Spleen (tissue), 11 donors: ENCODE measurements around the gene CILP2. TPM values are rescaled to one million over a fixed set of nuclear protein-coding genes. Genes with fewer than 3 reads are reported as not detected.

Experiments used
- DNase-seq: peaks from one replicate; pipeline ENCODE4 v3.0.0-alpha.2; 2020
- H3K27ac ChIP-seq, 8 donors: fragments of 200-600 bp; sonication (generic) in 7 of 8; 1 replicate in 4 of 8; 2 replicates in 4 of 8; pipeline versions ENCODE4 v1.5.0 to v1.8.0; 2016 to 2021; ENCODE audit warnings: inconsistent platforms in 4 of 8, mild to moderate bottlenecking in 4 of 8, moderate library complexity in 1 of 8
- H3K27me3 ChIP-seq, 7 donors: fragments of 200-600 bp; sonication (generic) in 6 of 7; replicated peaks in 1 of 7; 1 replicate in 4 of 7; 2 replicates in 3 of 7; pipeline versions ENCODE4 v1.5.0 to v1.8.0; 2016 to 2021; ENCODE audit warnings: inconsistent platforms in 3 of 7, mild to moderate bottlenecking in 1 of 7
- H3K36me3 ChIP-seq, 6 donors: fragments of 200-600 bp; sonication (generic) in 5 of 6; 1 replicate in 4 of 6; 2 replicates in 2 of 6; pipeline versions ENCODE4 v1.5.0 to v1.8.0; 2016 to 2021; ENCODE audit warnings: inconsistent platforms in 2 of 6
- H3K4me1 ChIP-seq, 6 donors: fragments of 200-600 bp; sonication (generic) in 5 of 6; 1 replicate in 3 of 6; 2 replicates in 3 of 6; pipeline versions ENCODE4 v1.5.0 to v1.8.0; 2016 to 2021; ENCODE audit warnings: inconsistent platforms in 3 of 6
- H3K4me3 ChIP-seq, 8 donors: fragments of 200-600 bp; sonication (generic) in 7 of 8; 1 replicate in 4 of 8; 2 replicates in 4 of 8; pipeline versions ENCODE4 v1.5.0 to v1.8.0; 2016 to 2021; ENCODE audit warnings: inconsistent platforms in 4 of 8, mild to moderate bottlenecking in 4 of 8, moderate library complexity in 2 of 8
- H3K9me3 ChIP-seq, 8 donors: fragments of 200-600 bp; sonication (generic) in 7 of 8; 1 replicate in 4 of 8; 2 replicates in 4 of 8; pipeline versions ENCODE4 v1.5.0 to v1.8.0; 2016 to 2021; ENCODE audit warnings: inconsistent platforms in 4 of 8
- CTCF ChIP-seq, 11 experiments: fragments of 200-600 bp in 7 of 11; fragments of 450-650 bp in 4 of 11; sonication (generic) in 4 of 11; IDR thresholded peaks in 8 of 11; conservative IDR thresholded peaks in 3 of 11; 1 replicate in 7 of 11; 2 replicates in 4 of 11; pipeline versions ENCODE4 v1.4.0 to v1.8.0; 2016 to 2021; ENCODE audit warnings: antibody characterized with exemption in 11 of 11, inconsistent platforms in 4 of 11, mild to moderate bottlenecking in 1 of 11
- POLR2A ChIP-seq, 3 donors: fragments of 450-650 bp; IDR thresholded peaks; one replicate each; pipeline ENCODE4 v1.5.1; 2017; ENCODE audit warnings: antibody characterized with exemption in 3 of 3, mild to moderate bottlenecking in 1 of 3
- POLR2AphosphoS5 ChIP-seq, 3 donors: sonication (generic); formaldehyde crosslinking; IDR thresholded peaks; one replicate each; pipeline ENCODE4 v1.5.1; 2017; ENCODE audit warnings: antibody characterized with exemption in 3 of 3
- WGBS, 5 donors: extraction: QIAGEN DNeasy Blood & Tissue Kit in 3 of 5; methylation state at CpG; one replicate each; pipeline versions ENCODE4 v1.1.5 to v1.1.7; 2013 to 2018; 5-methylcytosine and 5-hydroxymethylcytosine counted together
- intact Hi-C: fragments of 100-400 bp; cut with DNase I; formaldehyde crosslinking; loops from one replicate; pipeline ENCODE4 v1.15.0; 2023; ENCODE audit warnings: low total_unique reads
- polyA plus RNA-seq, 3 donors: library from polyadenylated mRNA; stranded (reverse); fragments of 200-250 nt; gene quantifications; one replicate each; pipeline ENCODE4 v1.2.1, GENCODE V29; 2013
- total RNA-seq, 7 donors: library from RNA; depleted of rRNA in 3 of 7; stranded (reverse); fragments of >200 nt in 3 of 7; fragmentation: NEBNext Ultra II Directional in 4 of 7; extraction: Animal tissue kit (Norgen Biotek cat#: 25700) in 4 of 7; gene quantifications; one replicate each; pipeline versions ENCODE4 v1.1.0 to v1.2.1, GENCODE V29; 2016 to 2021
- donor health status: healthy with polysubstance abuse.
- donor health status: DM: no; HTN: no; CAD: no; lungs with moderate emphysema.
- donor health status: DM: no; HTN: no; CAD: no.
- donor health status: Bipolar disorder and iron deficiency.
- donor health status: healthy.
- donor health status: DM: no; HTN: no; CAD: no.
- donor health status: DM: yes; HTN: yes; CAD: no.

CILP2 gene
- total and polyA plus RNA-seq, 10 donors, result 0.15 to 1.3 (median 0.43) TPM; not detected in 1

DNA sequence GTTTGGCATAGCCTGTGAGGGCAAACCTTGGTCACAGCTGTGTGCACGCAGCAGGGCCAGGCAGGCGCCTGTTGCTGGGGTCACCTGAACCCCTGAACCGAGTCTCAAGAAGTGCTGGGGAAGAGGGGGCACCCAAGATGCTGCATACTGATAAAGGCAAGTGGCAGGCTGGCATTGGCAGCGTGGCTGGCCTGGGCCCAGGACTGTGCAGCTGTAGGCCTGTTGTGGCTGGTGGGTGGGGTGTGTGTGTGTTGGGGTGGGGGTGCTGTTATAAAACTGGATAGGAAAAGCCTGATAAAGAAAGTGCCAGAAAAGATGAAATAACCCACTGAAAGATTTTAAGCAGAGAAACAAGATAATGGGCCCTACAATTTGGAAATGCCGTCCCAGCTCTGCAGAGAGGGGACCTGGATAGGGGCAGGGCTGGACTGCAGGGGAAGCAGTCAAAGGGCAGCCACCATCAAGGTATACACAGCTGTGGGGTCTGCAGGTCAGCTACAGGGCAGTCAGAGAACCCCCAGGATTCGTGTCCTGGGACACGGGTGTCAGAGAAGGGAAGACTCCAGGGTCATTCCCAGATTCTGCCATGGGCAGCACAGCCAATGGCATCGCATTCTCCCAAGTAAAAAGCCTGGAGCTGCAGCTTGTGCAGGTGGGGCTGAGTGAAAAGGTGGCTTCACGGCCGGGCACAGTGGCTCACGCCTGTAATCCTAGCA, 33.2 kb downstream of the CILP2 start:
- no peak overlapping the region for H3K4me3 ChIP-seq
- no peaks in the 10 kb centered on the region for H3K9me3 ChIP-seq
- DNase-seq, result no peak
- no peak overlapping the region for H3K27ac ChIP-seq
- 85 to 92% (median 87%) methylated on average over 11 of the region's 11 CpGs for WGBS, 5 donors
- peaks cover 0 to 25% (median 0%) of the 10 kb centered on the region in 6 donors for H3K36me3 ChIP-seq
- intact Hi-C loops, result no loop called here
- no peak for TF ChIP-seq POLR2AphosphoS5 (IDR thresholded peaks at IDR 0.05)
- TF ChIP-seq POLR2A (IDR thresholded peaks at IDR 0.05), result no peak
- no peak for TF ChIP-seq CTCF (IDR thresholded peaks at IDR 0.05 in 8 of 11, conservative IDR thresholded peaks at IDR 0.05 in 3 of 11)
- H3K27me3 ChIP-seq, result no peaks in the 10 kb centered on the region
- no peaks in the 10 kb centered on the region for H3K4me1 ChIP-seq

DNA sequence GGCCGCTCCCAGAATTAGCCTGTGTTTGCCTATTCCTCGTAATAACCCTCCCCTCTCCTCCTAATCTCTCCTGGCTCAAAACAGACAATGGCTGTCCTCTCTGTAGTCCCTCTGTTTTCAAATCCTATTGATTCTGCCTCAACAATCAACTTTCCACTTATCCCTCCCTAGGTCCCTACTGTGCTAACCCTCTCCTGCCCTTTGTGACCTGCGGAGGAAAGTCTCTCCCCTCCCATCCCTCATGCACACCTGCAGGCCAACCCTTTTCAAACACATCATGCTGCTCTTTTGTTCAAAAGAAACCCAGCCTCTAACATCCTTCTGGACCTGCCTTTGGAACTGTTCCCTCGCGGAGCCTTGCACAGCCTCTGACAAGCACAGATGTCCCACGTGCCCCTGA, 37.3 kb downstream of the CILP2 start:
- intact Hi-C loops, result no loop called here
- peaks cover 0 to 5% (median 0%) of the 10 kb centered on the region in 6 donors for H3K36me3 ChIP-seq
- H3K4me3 ChIP-seq, result no peak overlapping the region
- TF ChIP-seq CTCF (IDR thresholded peaks at IDR 0.05 in 8 of 11, conservative IDR thresholded peaks at IDR 0.05 in 3 of 11) (no peak), POLR2AphosphoS5 (IDR thresholded peaks at IDR 0.05) (no peak), POLR2A (IDR thresholded peaks at IDR 0.05) (no peak)
- DNase-seq, result no peak
- no peak overlapping the region for H3K27ac ChIP-seq
- H3K9me3 ChIP-seq, result no peaks in the 10 kb centered on the region
- no peaks in the 10 kb centered on the region for H3K4me1 ChIP-seq
- H3K27me3 ChIP-seq, result no peaks in the 10 kb centered on the region
- WGBS, 5 donors, result 81 to 91% (median 88%) methylated on average over 6 of the region's 6 CpGs

DNA sequence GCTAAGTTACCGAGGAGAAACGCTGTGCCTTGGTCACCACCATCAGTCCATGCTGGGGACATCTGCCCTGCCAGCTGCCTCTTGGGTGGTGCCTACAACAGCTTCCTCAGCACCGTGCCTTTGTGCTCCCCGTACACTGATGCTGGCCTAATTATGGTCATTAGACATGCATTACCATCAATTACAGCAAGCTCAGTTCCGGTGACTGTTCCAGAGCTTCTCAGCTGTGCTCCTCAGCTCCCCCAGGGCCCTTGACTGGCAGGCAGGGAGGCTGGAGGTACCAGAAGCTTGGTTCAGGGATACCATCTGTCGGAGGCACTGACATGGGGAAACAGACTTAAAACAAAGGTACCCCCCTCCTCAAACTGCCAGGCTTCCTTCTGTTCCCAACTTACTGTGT, 40.2 kb downstream of the CILP2 start:
- intact Hi-C loops, result no loop called here
- no peaks in the 10 kb centered on the region for H3K36me3 ChIP-seq
- DNase-seq, result no peak
- no peaks in the 10 kb centered on the region for H3K9me3 ChIP-seq
- TF ChIP-seq CTCF (IDR thresholded peaks at IDR 0.05 in 8 of 11, conservative IDR thresholded peaks at IDR 0.05 in 3 of 11) (no peak), POLR2AphosphoS5 (IDR thresholded peaks at IDR 0.05) (no peak), POLR2A (IDR thresholded peaks at IDR 0.05) (no peak)
- 88 to 99% (median 93%) methylated on average over 6 of the region's 6 CpGs for WGBS, 5 donors
- H3K4me1 ChIP-seq, result no peaks in the 10 kb centered on the region
- no peak overlapping the region for H3K27ac ChIP-seq
- H3K4me3 ChIP-seq, result no peak overlapping the region
- H3K27me3 ChIP-seq, result no peaks in the 10 kb centered on the region

DNA sequence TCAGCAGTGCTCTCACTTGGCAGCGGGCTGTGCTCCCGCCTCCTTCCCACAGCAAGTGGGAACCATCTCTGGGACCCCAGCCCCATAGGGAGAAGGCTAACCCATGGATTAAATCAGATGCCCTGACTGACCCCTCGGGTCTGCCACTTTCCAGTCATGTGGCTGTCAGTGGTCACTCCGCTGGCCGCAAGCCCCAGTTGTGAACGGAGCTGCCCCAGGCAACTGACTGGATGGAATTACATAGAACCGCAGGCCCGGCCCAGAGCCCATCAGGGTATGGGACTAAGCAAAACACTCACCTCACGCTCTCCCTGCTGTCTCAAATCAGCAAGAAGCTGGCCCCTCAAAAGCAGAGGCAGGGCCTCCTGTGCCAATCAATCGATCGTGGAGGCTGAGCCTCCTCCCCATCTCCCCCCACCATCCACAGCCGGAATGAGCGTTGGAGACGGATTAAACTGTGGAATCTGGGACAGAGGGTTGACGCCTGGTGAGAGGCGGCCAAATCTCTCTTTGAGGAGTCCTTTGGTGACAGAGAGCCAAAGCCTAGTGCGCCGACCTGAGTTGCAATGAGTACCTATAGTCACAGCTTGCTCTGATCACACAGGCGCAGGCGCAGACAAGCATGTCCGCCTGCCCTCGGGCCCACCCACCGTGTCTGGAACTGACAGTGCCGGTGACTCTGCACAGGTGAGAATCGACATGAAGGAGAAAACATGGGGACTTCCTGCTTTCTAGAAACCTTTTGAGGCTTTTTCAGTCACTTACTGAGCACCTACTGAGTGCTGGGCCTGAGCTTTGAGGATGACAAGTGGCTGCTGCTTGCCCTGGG, 41.7 kb downstream of the CILP2 start:
- DNase-seq, result no peak
- no peaks in the 10 kb centered on the region for H3K36me3 ChIP-seq
- intact Hi-C loops, result no loop called here

More for the DNA sequence above, 41.7 kb downstream of the CILP2 start:
- no peaks in the 10 kb centered on the region for H3K4me1 ChIP-seq
- 86 to 92% (median 92%) methylated on average over 22 to 25 of the region's 25 CpGs for WGBS, 5 donors
- H3K27me3 ChIP-seq, result no peaks in the 10 kb centered on the region
- H3K27ac ChIP-seq, result no peak overlapping the region
- H3K9me3 ChIP-seq, result no peaks in the 10 kb centered on the region
- TF ChIP-seq CTCF (IDR thresholded peaks at IDR 0.05 in 8 of 11, conservative IDR thresholded peaks at IDR 0.05 in 3 of 11) (no peak), POLR2AphosphoS5 (IDR thresholded peaks at IDR 0.05) (no peak), POLR2A (IDR thresholded peaks at IDR 0.05) (no peak)
- H3K4me3 ChIP-seq, result no peak overlapping the region
